ENCODE data around the gene CATSPERE.
"Not testable (repeated sequence)": the region's sequence is repeated elsewhere in the genome, so short reads cannot be mapped to it uniquely, and the experiment has no call there.

GRCh38 chr1:244562877-244563276 is 101.8 kb downstream of the CATSPERE start:
- TF ChIP-seq CTBP1 (IDR thresholded peaks at IDR 0.05; ENCODE audit: borderline replicate concordance); FOXA1 (IDR thresholded peaks at IDR 0.05): not testable (repeated sequence)

All from HEK293T (cell line).